ENCODE measurements around the gene REG1A. TPM values are rescaled to one million over a fixed set of nuclear protein-coding genes. Genes with fewer than 3 reads are reported as not detected.

REG1A gene
- total RNA-seq, 6 donors from 2014 or later = 5.7 to 12.0 TPM; not detected in 4

GRCh38 chr2:79122676-79123075 lies 2.4 kb downstream of the REG1A start:
- Histone ChIP-seq H3K27ac (no peak overlapping the region), H3K27me3 (no peaks in the 10 kb centered on the region), H3K9me3 (no peaks in the 10 kb centered on the region), H3K4me1 (no peaks in the 10 kb centered on the region), H3K36me3 (no peaks in the 10 kb centered on the region), H3K4me3 (no peak overlapping the region)
- TF ChIP-seq POLR2A (IDR thresholded peaks at IDR 0.05) (no peak), POLR2AphosphoS5 (IDR thresholded peaks at IDR 0.05) (no peak), CTCF (IDR thresholded peaks at IDR 0.05) (no peak), EP300 (IDR thresholded peaks at IDR 0.05) (no peak)
- DNase-seq (no peak), ATAC-seq (ENCODE audit: low FRiP score in 2 of 2) (peak in 1 of 2 donors; percentile 8)
- 88 to 94% methylated on average over 2 of the region's 2 CpGs for WGBS, 2 donors

- Histone ChIP-seq H3K36me3 (no peaks in the 10 kb centered on the region), H3K4me3 (no peak overlapping the region), H3K9me3 (no peaks in the 10 kb centered on the region), H3K27me3 (no peaks in the 10 kb centered on the region), H3K4me1 (no peaks in the 10 kb centered on the region), H3K27ac (no peak overlapping the region)
- TF ChIP-seq POLR2A (IDR thresholded peaks at IDR 0.05) (no peak), POLR2AphosphoS5 (IDR thresholded peaks at IDR 0.05) (no peak), CTCF (IDR thresholded peaks at IDR 0.05) (no peak), EP300 (IDR thresholded peaks at IDR 0.05) (no peak)
- 63 to 65% methylated on average over 9 of the region's 9 CpGs for WGBS, 2 donors
- ATAC-seq (ENCODE audit: low FRiP score in 2 of 2) (no peak), DNase-seq (no peak)
Observed at GRCh38 chr2:79124907-79125720, 4.8 kb downstream of the REG1A start.

- TF ChIP-seq POLR2AphosphoS5 (IDR thresholded peaks at IDR 0.05) (no peak), EP300 (IDR thresholded peaks at IDR 0.05) (no peak), POLR2A (IDR thresholded peaks at IDR 0.05) (no peak), CTCF (IDR thresholded peaks at IDR 0.05) (no peak)
- WGBS, 2 donors = 92 to 94% methylated on average over 3 of the region's 3 CpGs
- DNase-seq (no peak), ATAC-seq (ENCODE audit: low FRiP score in 2 of 2) (no peak)
- Histone ChIP-seq H3K27ac (no peak overlapping the region), H3K4me1 (no peaks in the 10 kb centered on the region), H3K36me3 (no peaks in the 10 kb centered on the region), H3K9me3 (no peaks in the 10 kb centered on the region), H3K27me3 (no peaks in the 10 kb centered on the region), H3K4me3 (no peak overlapping the region)
Observed at GRCh38 chr2:79125721-79125985, 5.4 kb downstream of the REG1A start.

GRCh38 chr2:79128406-79128805 lies 8.1 kb downstream of the REG1A start:
- no peak overlapping the region for H3K4me3 ChIP-seq
- DNase-seq (no peak), ATAC-seq (ENCODE audit: low FRiP score in 2 of 2) (no peak)
- 84 to 90% methylated on average over 3 of the region's 3 CpGs for WGBS, 2 donors
- no peak for TF ChIP-seq POLR2AphosphoS5 (IDR thresholded peaks at IDR 0.05)
- TF ChIP-seq POLR2A (IDR thresholded peaks at IDR 0.05) = no peak
- no peak for TF ChIP-seq EP300 (IDR thresholded peaks at IDR 0.05)
- no peak for TF ChIP-seq CTCF (IDR thresholded peaks at IDR 0.05)
- no peaks in the 10 kb centered on the region for H3K36me3 ChIP-seq
- no peak overlapping the region for H3K27ac ChIP-seq
- no peaks in the 10 kb centered on the region for H3K27me3 ChIP-seq
- H3K4me1 ChIP-seq = no peaks in the 10 kb centered on the region
- no peaks in the 10 kb centered on the region for H3K9me3 ChIP-seq

GRCh38 chr2:79129260-79129659 lies 9.0 kb downstream of the REG1A start:
- Histone ChIP-seq H3K27me3 (no peaks in the 10 kb centered on the region), H3K9me3 (no peaks in the 10 kb centered on the region), H3K4me3 (no peak overlapping the region), H3K36me3 (no peaks in the 10 kb centered on the region), H3K4me1 (no peaks in the 10 kb centered on the region), H3K27ac (no peak overlapping the region)
- ATAC-seq (ENCODE audit: low FRiP score in 2 of 2) (no peak), DNase-seq (no peak)
- TF ChIP-seq EP300 (IDR thresholded peaks at IDR 0.05) = no peak
- no peak for TF ChIP-seq POLR2AphosphoS5 (IDR thresholded peaks at IDR 0.05)
- TF ChIP-seq POLR2A (IDR thresholded peaks at IDR 0.05) = no peak
- no peak for TF ChIP-seq CTCF (IDR thresholded peaks at IDR 0.05)
- 83 to 86% methylated on average over 6 of the region's 6 CpGs for WGBS, 2 donors
